Cardiac fibroblast (primary cell): ENCODE data around the gene SART1.

Experiments
- DNase-seq, 2 donors: peaks; one replicate each; pipeline versions ENCODE4 v3.0.0 to v3.0.0-alpha.2; 2010; ENCODE audit warnings: low read depth in 2 of 2
- H3K4me3 ChIP-seq, 2 donors: replicated peaks in 1 of 2; 1 replicate in 1 of 2; 2 replicates in 1 of 2; pipeline ENCODE4 v1.5.1; 2011; ENCODE audit warnings: low read depth in 2 of 2, low read length in 2 of 2, mild to moderate bottlenecking in 2 of 2, moderate library complexity in 1 of 2
- CTCF ChIP-seq: IDR thresholded peaks from one replicate; pipeline ENCODE4 v1.5.1; 2011; ENCODE audit warnings: low read depth, mild to moderate bottlenecking, low read length, inconsistent platforms

Gene SART1

GRCh38 chr11:65981972-65982823 is 20.7 kb downstream of the SART1 start:
- no peak for DNase-seq
- H3K4me3 ChIP-seq, result no peak overlapping the region
- no peak for TF ChIP-seq CTCF

GRCh38 chr11:65982824-65983588 is 21.5 kb downstream of the SART1 start:
- TF ChIP-seq CTCF, result no peak
- DNase-seq, result no peak
- no peak overlapping the region for H3K4me3 ChIP-seq

- no peak for DNase-seq
- no peak for TF ChIP-seq CTCF
- H3K4me3 ChIP-seq, result no peak overlapping the region
Measured at GRCh38 chr11:65983589-65983987, 22.1 kb downstream of the SART1 start.

GRCh38 chr11:65987336-65987735 is 25.8 kb downstream of the SART1 start:
- no peak for TF ChIP-seq CTCF
- no peak overlapping the region for H3K4me3 ChIP-seq
- DNase-seq, result no peak

DNA sequence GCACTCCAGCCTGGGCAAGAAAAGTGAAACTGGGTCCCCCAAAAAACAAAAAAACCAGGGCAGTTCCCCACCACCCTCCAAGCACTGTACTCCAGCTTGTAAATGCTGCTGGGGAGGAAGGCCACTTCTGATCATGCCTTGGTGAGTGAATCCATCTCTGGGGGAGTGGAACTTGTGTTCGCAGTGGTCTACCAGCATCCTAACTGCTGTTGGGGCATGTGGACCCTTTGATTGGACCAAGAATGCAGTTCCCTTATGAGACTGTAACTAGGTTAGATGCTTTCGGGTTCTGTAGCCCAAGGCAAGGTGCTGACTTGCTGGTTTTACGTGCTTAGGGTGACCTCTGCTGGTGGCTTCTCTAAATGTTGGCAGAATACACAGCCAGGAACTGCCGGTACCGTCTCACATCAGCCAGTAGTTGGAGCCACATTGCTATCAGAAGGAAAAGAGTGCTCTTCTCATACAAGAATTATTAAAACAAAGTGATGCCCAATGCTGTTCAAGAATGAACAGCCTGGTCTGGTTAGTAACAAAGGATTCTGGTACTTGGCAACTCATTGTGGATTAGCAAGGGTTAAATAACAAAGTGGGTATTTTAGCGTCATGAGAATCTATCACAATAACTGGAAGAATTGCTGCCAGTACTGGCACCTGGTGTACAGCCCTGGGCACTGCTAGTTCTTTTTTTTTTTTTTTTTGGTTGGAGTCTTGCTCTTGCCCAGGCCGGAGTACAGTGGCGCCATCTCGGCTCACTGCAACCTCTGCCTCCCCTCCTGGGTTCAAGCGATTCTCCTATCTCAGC is 27.5 kb downstream of the SART1 start:
- DNase-seq, result peak; percentile 98
- TF ChIP-seq CTCF, result peak; percentile 82
- H3K4me3 ChIP-seq, result no peak overlapping the region

GRCh38 chr11:65992056-65992455 is 30.5 kb downstream of the SART1 start:
- no peak for DNase-seq
- no peak overlapping the region for H3K4me3 ChIP-seq
- no peak for TF ChIP-seq CTCF
